Effector memory CD4-positive, alpha-beta T cell (primary cell): Measurements from ENCODE around the gene PARP12.

Experiments used
- DNase-seq, 3 donors: peaks; one replicate each; pipeline ENCODE4 v3.0.0-alpha.2; 2020
- H3K27ac ChIP-seq: 2 replicates; pipeline ENCODE4 v1.7.0; 2013; ENCODE audit warnings: mild to moderate bottlenecking, low read length, moderate library complexity; ENCODE audit not compliant: insufficient read depth, poor library complexity, severe bottlenecking
- H3K27me3 ChIP-seq: replicated peaks from 2 replicates; pipeline ENCODE4 v1.7.0; 2013; ENCODE audit warnings: mild to moderate bottlenecking, low read length; ENCODE audit not compliant: insufficient read depth, control insufficient read depth, poor library complexity, severe bottlenecking
- H3K36me3 ChIP-seq: 2 replicates; pipeline ENCODE4 v1.7.0; 2013; ENCODE audit warnings: mild to moderate bottlenecking, low read length, moderate library complexity; ENCODE audit not compliant: control insufficient read depth, insufficient read depth
- H3K4me1 ChIP-seq: 2 replicates; pipeline ENCODE4 v1.7.0; 2013; ENCODE audit warnings: low read length, mild to moderate bottlenecking; ENCODE audit not compliant: control insufficient read depth, insufficient read depth, poor library complexity, severe bottlenecking
- H3K4me3 ChIP-seq: 2 replicates; pipeline ENCODE4 v1.7.0; 2013; ENCODE audit warnings: low read length, low read depth, mild to moderate bottlenecking; ENCODE audit not compliant: insufficient read depth, poor library complexity, severe bottlenecking
- H3K9me3 ChIP-seq: 2 replicates; pipeline ENCODE4 v1.7.0; 2013; ENCODE audit warnings: mild to moderate bottlenecking, low read length, moderate library complexity; ENCODE audit not compliant: control insufficient read depth

The PARP12 gene

GRCh38 chr7:140018125-140019043 lies 44.4 kb downstream of the PARP12 start:
- no peak for DNase-seq
- H3K4me1 ChIP-seq: no peaks in the 10 kb centered on the region
- no peaks in the 10 kb centered on the region for H3K27me3 ChIP-seq
- no peak overlapping the region for H3K4me3 ChIP-seq
- H3K9me3 ChIP-seq: no peaks in the 10 kb centered on the region
- no peak overlapping the region for H3K27ac ChIP-seq
- H3K36me3 ChIP-seq: peaks cover 7% of the 10 kb centered on the region

GRCh38 chr7:140017543-140017942 lies 45.2 kb downstream of the PARP12 start:
- no peaks in the 10 kb centered on the region for H3K9me3 ChIP-seq
- no peak overlapping the region for H3K4me3 ChIP-seq
- peaks cover 3% of the 10 kb centered on the region for H3K36me3 ChIP-seq
- no peaks in the 10 kb centered on the region for H3K4me1 ChIP-seq
- no peaks in the 10 kb centered on the region for H3K27me3 ChIP-seq
- DNase-seq: no peak
- no peak overlapping the region for H3K27ac ChIP-seq

- Histone ChIP-seq H3K36me3 (no peaks in the 10 kb centered on the region), H3K27me3 (no peaks in the 10 kb centered on the region)
These were observed 45.7 kb downstream of the PARP12 start for GRCh38 chr7:140017034-140017433.

GRCh38 chr7:140016540-140016939 lies 46.2 kb downstream of the PARP12 start:
- no peak for DNase-seq
- no peaks in the 10 kb centered on the region for H3K4me1 ChIP-seq
- no peaks in the 10 kb centered on the region for H3K36me3 ChIP-seq
- no peaks in the 10 kb centered on the region for H3K27me3 ChIP-seq
- H3K4me3 ChIP-seq: no peak overlapping the region
- H3K9me3 ChIP-seq: no peaks in the 10 kb centered on the region
- no peak overlapping the region for H3K27ac ChIP-seq

More at GRCh38 chr7:140017034-140017433, 45.7 kb downstream of the PARP12 start:
- no peaks in the 10 kb centered on the region for H3K4me1 ChIP-seq
- no peak for DNase-seq
- no peak overlapping the region for H3K4me3 ChIP-seq
- no peak overlapping the region for H3K27ac ChIP-seq
- no peaks in the 10 kb centered on the region for H3K9me3 ChIP-seq

GRCh38 chr7:140015471-140015970 lies 47.2 kb downstream of the PARP12 start:
- Histone ChIP-seq H3K27me3 (no peaks in the 10 kb centered on the region), H3K36me3 (no peaks in the 10 kb centered on the region), H3K27ac (no peak overlapping the region), H3K9me3 (no peaks in the 10 kb centered on the region), H3K4me3 (no peak overlapping the region), H3K4me1 (no peaks in the 10 kb centered on the region)
- no peak for DNase-seq

GRCh38 chr7:140014123-140014522 lies 48.6 kb downstream of the PARP12 start:
- Histone ChIP-seq H3K4me1 (no peaks in the 10 kb centered on the region), H3K36me3 (no peaks in the 10 kb centered on the region), H3K27ac (no peak overlapping the region), H3K4me3 (no peak overlapping the region), H3K9me3 (no peaks in the 10 kb centered on the region), H3K27me3 (no peaks in the 10 kb centered on the region)
- no peak for DNase-seq

- H3K4me3 ChIP-seq: no peak overlapping the region
- no peaks in the 10 kb centered on the region for H3K4me1 ChIP-seq
- DNase-seq: no peak
- H3K9me3 ChIP-seq: no peaks in the 10 kb centered on the region
- H3K36me3 ChIP-seq: no peaks in the 10 kb centered on the region
- H3K27me3 ChIP-seq: no peaks in the 10 kb centered on the region
- H3K27ac ChIP-seq: no peak overlapping the region
These were observed 49.1 kb downstream of the PARP12 start for GRCh38 chr7:140013676-140014075.

GRCh38 chr7:140010194-140010895 lies 52.4 kb downstream of the PARP12 start:
- Histone ChIP-seq H3K4me3 (no peak overlapping the region), H3K27ac (no peak overlapping the region), H3K4me1 (no peaks in the 10 kb centered on the region), H3K9me3 (no peaks in the 10 kb centered on the region), H3K27me3 (no peaks in the 10 kb centered on the region), H3K36me3 (no peaks in the 10 kb centered on the region)
- DNase-seq: no peak

GRCh38 chr7:140009735-140010134 lies 53.0 kb downstream of the PARP12 start:
- no peaks in the 10 kb centered on the region for H3K36me3 ChIP-seq
- H3K4me1 ChIP-seq: no peaks in the 10 kb centered on the region
- H3K27me3 ChIP-seq: no peaks in the 10 kb centered on the region
- H3K9me3 ChIP-seq: no peaks in the 10 kb centered on the region
- no peak overlapping the region for H3K27ac ChIP-seq
- no peak for DNase-seq
- H3K4me3 ChIP-seq: no peak overlapping the region
